Activated CD4-positive, alpha-beta T cell treated with anti-CD3 and anti-CD28 coated beads, Interleukin-2, amount 50 U/mL, for 4 hours (primary cell): Measurements from ENCODE around the gene HDAC11.

Experiments
- DNase-seq, 2 experiments: peaks; one replicate each; pipeline ENCODE4 v3.0.0-alpha.2; 2020

The HDAC11 gene

DNA sequence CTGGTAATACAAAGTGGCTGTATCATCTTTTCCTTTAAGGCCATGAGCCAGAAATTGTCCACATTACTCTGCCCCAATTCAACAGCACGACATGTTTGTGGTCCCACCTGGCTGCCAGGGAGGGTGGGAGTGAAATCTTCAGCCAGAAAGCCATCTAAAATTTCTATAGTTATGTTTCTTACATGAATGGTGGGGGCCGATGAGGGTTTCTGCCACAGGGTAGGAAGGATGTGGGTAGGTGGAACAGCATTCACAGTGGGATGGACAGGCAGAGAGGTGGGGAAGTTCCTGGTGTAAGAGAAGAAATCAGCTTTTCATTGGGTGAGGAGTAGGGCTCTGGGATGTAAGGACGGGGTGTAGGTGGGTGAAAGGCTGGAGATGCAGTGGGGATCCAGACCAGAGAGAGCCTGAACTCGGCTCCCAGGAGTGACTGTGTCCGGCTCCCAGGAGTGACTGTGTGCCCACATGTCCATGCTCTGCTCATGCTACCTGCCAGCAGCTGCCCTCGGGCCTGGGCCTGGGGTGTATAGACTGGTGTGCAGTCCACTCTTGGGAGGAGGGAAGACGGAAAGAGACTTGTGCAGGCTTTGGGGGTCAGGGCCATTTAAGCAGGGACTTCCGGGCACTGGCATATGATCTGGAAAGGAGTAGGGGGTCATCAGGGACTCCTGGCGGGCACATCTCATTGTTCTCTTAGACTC, 65.0 kb downstream of the HDAC11 start:
- no peak for DNase-seq

DNA sequence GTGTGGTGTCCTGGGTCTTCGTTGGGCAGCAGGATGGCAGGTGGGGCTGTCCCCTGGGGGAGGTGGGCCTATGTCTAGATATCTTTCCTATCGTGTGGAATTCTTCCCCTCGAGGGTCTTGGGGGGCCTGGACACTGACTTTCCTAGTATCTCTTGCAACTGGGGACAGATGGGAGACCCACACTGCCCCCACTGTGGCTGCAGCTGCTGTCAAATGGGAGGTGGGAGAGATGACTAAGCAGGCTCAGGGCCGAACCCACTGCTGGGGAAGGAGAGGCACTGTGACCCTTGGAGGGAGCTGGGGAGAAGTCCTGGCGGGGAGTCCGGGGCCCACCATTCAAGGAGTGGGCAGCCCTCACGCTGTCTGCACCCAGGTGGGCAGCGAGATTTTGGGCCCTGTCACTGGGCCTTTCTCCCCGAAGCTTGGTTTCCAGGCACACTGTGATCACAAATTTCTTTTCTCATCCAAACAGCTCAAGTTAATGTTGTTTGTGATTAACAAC, 65.9 kb downstream of the HDAC11 start:
- DNase-seq = no peak

DNA sequence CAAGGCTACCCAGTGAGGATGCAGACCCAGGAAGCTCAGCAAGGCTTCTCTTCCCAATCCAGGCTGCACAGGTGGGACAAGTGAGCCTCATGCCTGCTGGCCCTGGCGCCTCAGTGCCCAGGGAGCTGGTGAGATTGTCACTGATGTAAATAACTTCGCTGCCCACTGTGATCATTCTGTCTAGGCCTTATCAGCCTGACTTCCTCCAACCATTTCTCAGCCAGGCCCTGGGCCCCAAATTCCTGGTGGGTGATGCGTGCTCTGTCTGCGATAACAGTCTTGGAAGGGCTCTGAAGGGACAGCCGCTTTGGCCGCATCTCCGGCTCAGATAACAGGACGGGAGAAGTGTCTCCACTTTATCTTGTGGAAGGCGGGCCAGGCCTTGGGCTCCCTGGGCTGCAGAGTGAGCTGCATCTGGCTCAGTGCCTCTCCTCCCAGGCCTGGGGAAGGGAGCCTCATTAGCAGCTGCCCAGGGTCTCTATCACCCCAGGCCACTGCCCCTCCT, 66.6 kb downstream of the HDAC11 start:
- DNase-seq = no peak

DNA sequence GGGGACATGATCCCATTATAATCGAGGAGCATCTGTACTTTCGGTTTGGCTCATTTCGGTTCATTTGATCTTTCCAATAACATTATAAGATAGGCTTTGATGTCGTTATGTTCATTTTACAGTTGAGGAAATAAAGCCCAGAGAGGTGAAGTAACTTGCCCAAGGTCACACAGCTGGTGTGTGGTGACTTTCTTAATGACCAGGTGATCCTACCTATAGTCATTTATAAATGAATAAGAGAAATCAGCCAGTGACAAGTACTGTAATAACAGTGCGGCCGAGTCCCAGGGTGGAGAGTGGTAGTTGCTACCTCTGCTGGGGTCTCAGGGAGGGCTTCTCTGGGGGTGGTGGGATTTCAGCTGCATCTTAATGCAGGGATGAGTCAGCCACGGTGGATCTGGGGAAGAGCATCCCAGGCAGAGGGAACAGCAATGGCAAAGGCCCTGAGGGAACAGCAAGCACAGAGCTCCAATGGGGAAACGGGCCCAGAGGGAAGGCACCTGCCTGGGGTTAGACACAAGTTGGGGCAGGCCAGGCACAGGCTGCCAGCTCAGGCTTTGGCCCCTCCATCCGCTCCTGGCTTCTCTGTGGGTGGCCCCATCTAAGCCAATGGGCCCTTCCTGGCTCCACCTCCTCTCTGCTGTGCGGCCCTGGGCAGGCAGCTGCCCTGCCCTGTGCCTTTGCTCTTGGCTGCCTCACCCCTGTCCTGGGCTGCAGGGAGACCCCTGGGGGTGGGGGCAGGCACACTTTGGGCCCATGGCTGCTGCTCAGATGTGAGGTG, 67.7 kb downstream of the HDAC11 start:
- DNase-seq = no peak

DNA sequence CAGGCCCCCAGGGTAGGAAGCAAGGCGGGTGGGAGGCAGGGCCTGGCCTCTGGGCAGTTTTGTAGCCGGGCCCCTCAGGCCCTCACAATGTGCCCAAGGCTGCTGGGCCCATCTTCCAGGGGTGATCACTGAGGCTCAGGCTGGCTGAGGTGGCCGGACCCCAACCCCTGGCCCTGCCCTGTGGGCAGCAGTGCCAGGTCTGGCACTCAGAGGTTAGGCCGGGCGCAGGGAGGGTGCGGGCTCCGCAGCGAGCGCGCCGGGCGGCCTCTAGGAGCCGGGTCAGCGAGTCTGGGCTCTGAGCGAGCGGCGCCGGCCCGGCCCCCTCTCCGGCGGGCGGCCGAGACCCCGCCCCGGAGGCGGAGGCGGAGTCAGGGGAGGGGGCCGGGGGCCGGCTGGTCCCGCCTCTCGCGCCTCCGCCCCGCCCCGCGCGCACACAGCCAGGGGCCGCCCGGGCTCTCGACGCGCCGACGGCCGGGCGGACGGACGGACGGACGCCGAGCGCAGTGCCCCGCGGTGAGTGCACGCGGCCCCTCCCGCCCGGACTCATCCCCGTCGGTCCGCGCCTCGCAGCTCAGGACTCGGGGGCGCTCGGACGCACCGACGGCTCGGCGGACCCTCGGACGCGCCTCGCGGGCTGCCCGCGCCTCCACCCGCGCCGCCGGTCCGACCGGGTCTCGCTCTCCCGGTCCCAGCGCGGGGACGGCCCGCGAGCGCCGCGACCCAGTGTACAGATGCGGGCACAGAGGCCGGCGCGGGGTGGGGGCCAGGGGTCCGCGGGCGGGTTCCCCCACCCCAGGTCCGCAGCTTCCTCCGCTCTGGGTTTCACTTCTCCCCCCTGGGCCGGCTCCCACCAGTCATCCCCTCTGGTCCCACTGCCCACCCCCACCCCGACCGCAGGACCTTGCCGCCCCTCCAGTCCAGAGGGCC, 68.9 kb downstream of the HDAC11 start, which contains the start of gene FBLN2:
FBLN2 (plus strand) TSS at position 430 of the 927 bp plus-strand sequence. CDS start 21,231 bp downstream, outside the sequence.
- DNase-seq = no peak

DNA sequence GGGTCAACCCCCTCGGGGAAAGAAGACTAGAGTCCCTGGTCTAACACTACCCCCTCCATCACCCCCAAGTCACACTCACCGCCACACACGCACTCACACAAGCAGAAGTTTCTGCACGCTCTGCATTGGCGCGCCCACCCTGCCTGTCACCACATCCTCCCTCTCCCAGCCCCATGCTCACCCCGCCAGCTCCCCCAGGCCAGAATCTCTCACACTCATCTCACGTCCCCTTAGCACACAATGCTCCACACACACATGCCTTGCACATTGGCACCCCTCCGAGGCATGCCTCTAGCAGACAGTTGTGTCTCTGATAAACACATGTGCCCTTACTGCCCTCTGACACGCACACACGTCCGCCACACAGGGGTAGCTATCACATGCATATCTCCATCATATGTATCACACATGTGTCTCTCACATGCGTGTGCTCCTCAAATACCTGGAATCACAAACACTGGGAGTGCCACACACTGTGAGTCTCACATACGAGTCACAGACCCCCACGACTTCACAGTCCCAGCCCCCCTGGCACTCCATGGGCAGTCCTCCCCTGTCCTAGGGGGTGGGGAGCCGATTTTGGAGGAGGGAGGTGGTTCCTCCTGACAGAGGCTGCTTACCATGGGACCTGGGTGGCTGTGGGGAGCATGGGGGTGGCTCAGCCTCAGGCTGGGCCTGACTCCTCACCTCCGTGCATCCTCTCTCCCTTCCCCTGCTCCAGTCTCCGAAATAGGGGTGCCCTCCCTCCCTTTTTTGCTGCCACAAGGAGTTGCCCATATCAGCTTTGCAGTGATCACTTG, 69.7 kb downstream of the HDAC11 start:
- DNase-seq = no peak

DNA sequence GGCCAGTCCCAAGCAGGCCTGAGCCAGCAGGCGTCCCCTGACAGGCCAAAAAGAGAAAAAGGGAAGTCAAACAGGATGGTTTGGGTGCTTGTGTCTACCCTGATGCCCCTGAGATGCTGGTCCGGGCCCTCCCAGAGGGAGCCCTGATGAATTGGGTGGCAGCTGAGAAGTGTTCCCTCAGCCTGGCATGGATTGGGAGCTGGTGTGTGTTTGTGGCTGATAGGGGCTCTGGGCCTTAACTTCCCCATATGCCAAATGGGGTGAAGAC, 70.3 kb downstream of the HDAC11 start:
- DNase-seq = no peak

DNA sequence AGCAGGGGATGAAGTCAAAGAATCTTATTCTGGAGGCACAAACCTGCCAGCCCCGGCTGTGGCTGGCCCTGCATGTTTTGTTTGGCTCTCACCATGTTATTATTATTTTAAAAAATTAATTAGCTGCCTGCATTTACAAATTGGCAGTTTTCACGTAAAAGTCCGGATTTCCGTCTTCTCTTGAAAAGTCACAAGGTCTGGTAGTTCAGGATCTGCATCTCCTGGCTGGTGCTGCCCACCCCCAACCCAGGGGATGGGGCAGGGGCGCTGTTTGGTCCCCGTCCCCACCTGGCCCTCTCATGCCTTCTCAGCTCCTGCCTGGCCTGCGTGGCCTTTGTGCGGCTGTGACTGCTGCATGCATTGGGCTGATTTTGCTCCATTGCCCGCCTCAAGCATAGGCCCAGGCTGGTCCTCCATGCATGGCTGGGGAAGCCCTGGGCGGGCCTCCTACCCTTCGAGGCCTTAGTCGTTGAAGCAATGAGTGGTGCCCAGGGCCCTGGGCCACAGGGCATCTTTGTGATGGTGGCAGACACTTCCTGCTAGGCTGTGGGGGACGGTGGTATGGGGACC, 70.8 kb downstream of the HDAC11 start:
- DNase-seq = no peak

DNA sequence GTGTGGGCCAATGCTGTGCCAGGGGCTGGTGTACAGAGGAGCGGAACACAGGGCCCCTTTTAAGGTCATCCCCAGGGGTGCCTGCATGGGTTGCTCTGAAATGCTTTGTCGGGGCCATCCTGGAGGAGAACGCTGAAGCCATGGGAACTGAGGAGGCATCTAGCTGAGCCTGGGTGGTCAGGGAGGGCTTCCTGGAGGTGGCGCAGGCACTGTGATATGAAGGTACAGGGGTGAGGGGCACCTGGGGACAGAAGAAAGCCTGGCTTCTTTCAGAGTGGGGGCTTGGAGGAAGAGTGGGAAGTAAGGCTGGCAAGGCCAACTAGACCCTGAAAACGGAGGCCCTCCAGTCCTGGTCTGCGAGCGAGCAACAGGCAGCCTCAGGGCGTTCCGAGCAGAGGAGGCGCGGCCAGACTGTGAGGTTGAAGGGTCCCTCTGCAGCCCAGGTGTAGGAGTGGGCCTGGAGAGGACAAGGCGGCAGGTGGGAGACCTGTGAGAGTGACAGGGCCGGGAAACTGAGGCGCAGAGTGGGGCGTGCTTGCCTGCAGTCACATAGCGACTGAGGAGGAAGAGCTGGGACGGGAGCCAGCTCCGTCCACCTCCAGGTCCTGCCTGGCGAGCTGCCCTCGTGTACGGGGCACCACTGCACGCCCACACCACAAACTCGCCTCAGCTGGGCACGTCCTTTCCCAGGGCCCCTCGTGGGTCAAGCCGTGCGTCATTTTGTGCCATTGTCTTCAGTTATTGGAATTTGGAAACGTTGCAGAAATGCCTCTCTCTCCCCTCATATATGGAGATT, 72.9 kb downstream of the HDAC11 start:
- no peak for DNase-seq

DNA sequence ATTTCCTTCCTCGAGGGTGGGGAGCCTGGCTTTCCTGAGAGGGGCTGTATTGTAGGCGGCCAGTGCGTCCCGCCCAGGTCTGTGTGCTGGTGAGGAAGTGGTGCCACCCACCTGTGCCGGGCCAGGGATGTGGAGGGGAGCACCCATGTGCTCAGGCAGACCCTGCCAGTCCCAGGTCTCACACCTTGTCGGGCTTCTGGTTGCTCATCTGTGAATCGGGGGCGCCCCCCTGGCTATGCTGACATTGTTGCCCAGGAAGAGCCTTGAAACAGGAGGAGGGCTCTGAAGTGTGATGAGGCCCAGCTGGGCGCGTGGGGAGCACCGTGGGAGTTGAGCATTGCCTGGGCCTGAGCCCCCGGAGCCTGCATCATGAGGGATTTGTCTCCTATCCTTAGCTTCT, 73.6 kb downstream of the HDAC11 start:
- DNase-seq = no peak

DNA sequence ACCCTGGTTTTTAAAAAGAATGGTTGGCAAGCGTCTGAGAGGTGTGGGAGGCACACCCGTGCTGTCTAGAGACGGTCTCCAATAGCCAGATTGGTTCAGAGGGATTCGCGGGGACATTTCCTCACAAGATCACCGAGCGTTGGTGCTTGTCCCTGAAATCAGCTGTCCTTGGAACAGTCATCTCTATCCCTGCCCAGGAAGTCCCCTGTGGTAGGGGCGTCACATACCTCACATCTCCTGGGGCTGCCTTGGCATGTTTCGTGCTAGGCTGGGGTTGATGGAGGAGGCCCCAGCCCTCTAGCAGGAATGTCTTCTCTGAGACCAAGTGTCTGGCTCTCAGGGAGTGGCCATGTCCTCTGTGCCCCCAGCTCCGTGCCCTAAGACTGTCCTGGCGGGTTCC, 75.6 kb downstream of the HDAC11 start:
- DNase-seq = no peak
